ENCODE measurements around the gene GRM8. TPM values are rescaled to one million over a fixed set of nuclear protein-coding genes. Genes with fewer than 3 reads are reported as not detected.

The GRM8 gene
- total and polyA plus RNA-seq, 2 experiments from 2014 or later, result not detected

DNA sequence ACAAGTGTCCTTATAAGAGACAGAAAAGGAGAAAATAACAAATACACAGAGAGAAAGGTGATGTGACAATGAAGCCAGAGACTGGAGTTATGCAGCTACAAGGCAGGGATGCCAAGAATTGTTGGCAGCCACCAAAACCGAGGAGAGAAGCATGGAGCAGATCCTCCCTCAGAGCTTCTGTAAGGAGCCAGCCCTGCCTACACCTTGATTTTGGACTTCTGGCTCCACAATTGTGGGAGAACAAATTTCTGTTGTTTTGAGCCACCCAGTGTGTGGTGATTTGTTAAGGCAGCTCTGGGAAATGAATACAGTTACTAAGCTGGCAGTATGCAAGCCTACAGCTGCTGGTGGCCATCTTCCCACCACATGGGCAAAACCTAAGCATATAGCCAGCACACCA is 163.6 kb downstream of the GRM8 start:
- no peaks in the 10 kb centered on the region for H3K9me2 ChIP-seq (ENCODE audit: insufficient read depth)
- TF ChIP-seq EZH2phosphoT487 (IDR thresholded peaks at IDR 0.05; ENCODE audit: insufficient read depth, low read depth) (no peak), EZH2 (IDR thresholded peaks at IDR 0.05; ENCODE audit: insufficient read depth, poor library complexity, severe bottlenecking) (no peak)
- no peaks in the 10 kb centered on the region for H3K79me2 ChIP-seq (ENCODE audit: insufficient read depth)
- H3K36me3 ChIP-seq (ENCODE audit: low read depth), result no peaks in the 10 kb centered on the region
- no peak for DNase-seq
- H3K4me1 ChIP-seq (ENCODE audit: insufficient read depth), result no peaks in the 10 kb centered on the region
- no peaks in the 10 kb centered on the region for H3K27me3 ChIP-seq (replicated peaks; ENCODE audit: insufficient read depth)
- no peaks in the 10 kb centered on the region for H3F3A ChIP-seq (ENCODE audit: insufficient read depth)
- H3K4me3 ChIP-seq, result no peak overlapping the region
- WGBS, 2 experiments (ENCODE audit: low coverage in 1 of 2, low lambda C conversion rate in 2 of 2, missing lambda C conversion rate in 2 of 2), result 0 to 4% methylated on average over 1 of the region's 1 CpG
- no peak overlapping the region for H3K9ac ChIP-seq
- in situ Hi-C loops (cut with MboI), result no loop called here
- no peak overlapping the region for H2AFZ ChIP-seq
- H3K27ac ChIP-seq, result no peak overlapping the region
- no peak overlapping the region for H3K4me2 ChIP-seq (ENCODE audit: unreplicated experiment)
- no peaks in the 10 kb centered on the region for H3K9me3 ChIP-seq (ENCODE audit: low read depth)
- H4K20me1 ChIP-seq (ENCODE audit: insufficient read depth), result no peaks in the 10 kb centered on the region

DNA sequence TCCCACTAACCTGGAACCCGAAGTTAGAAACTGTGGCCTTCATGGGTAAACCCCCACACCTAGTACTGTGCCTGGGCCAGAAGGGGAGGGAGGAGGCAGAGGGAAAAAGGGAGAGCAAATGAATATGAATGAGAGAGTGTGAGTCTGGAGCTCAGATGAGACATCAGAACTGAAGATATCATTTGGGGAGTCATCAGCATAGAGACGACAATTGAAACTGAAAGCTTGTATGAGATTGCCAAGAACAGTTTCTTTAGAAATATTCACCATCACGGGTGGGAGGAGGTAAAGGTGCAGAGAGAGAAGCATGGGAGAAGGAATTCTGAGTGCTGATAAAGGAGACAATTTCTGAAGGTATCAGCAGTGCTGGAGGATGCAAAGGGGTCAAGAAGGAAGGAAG is 171.2 kb downstream of the GRM8 start:
- H3K4me2 ChIP-seq (ENCODE audit: unreplicated experiment), result no peak overlapping the region
- H4K20me1 ChIP-seq (ENCODE audit: insufficient read depth), result no peaks in the 10 kb centered on the region
- H3K36me3 ChIP-seq (ENCODE audit: low read depth), result no peaks in the 10 kb centered on the region
- DNase-seq, result no peak
- 10 to 14% methylated on average over 3 of the region's 3 CpGs for WGBS, 2 experiments (ENCODE audit: low coverage in 1 of 2, low lambda C conversion rate in 2 of 2, missing lambda C conversion rate in 2 of 2)
- H3K9me3 ChIP-seq (ENCODE audit: low read depth), result no peaks in the 10 kb centered on the region
- no peaks in the 10 kb centered on the region for H3K9me2 ChIP-seq (ENCODE audit: insufficient read depth)
- no peak overlapping the region for H2AFZ ChIP-seq
- no peak overlapping the region for H3K27ac ChIP-seq
- in situ Hi-C loops (cut with MboI), result no loop called here
- H3K4me1 ChIP-seq (ENCODE audit: insufficient read depth), result no peaks in the 10 kb centered on the region
- no peak for TF ChIP-seq EZH2phosphoT487 (IDR thresholded peaks at IDR 0.05; ENCODE audit: insufficient read depth, low read depth)
- no peak for TF ChIP-seq EZH2 (IDR thresholded peaks at IDR 0.05; ENCODE audit: insufficient read depth, poor library complexity, severe bottlenecking)
- H3F3A ChIP-seq (ENCODE audit: insufficient read depth), result no peaks in the 10 kb centered on the region
- H3K9ac ChIP-seq, result no peak overlapping the region
- no peak overlapping the region for H3K4me3 ChIP-seq
- no peaks in the 10 kb centered on the region for H3K79me2 ChIP-seq (ENCODE audit: insufficient read depth)
- no peaks in the 10 kb centered on the region for H3K27me3 ChIP-seq (replicated peaks; ENCODE audit: insufficient read depth)

DNA sequence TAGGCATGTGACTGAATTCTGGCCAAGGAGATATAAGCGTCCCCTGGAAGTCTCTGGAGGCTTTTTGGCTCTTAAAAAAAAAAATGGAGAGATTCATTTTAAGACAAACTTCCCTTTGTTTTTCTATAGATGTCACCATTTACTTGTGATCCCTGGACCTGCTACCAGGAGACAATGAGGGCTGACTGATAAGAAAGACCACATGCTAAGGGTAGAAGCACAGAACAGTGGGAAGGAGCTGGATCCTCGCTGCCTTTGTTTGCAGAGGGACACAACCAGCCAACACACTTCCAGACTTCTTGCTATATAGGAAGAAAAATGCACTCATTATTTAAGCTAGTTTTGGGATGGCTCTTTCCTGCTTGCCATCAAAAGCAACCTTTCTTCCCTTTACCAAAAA is 172.2 kb downstream of the GRM8 start:
- Histone ChIP-seq H3K79me2 (ENCODE audit: insufficient read depth) (no peaks in the 10 kb centered on the region), H3K4me3 (no peak overlapping the region), H4K20me1 (ENCODE audit: insufficient read depth) (no peaks in the 10 kb centered on the region), H3K4me1 (ENCODE audit: insufficient read depth) (no peaks in the 10 kb centered on the region), H3K36me3 (ENCODE audit: low read depth) (no peaks in the 10 kb centered on the region), H3K27me3 (replicated peaks; ENCODE audit: insufficient read depth) (no peaks in the 10 kb centered on the region), H3F3A (ENCODE audit: insufficient read depth) (no peaks in the 10 kb centered on the region), H3K4me2 (ENCODE audit: unreplicated experiment) (no peak overlapping the region), H3K27ac (no peak overlapping the region), H3K9me3 (ENCODE audit: low read depth) (no peaks in the 10 kb centered on the region), H2AFZ (no peak overlapping the region), H3K9me2 (ENCODE audit: insufficient read depth) (no peaks in the 10 kb centered on the region), H3K9ac (no peak overlapping the region)
- 12 to 17% methylated on average over 2 of the region's 2 CpGs for WGBS, 2 experiments (ENCODE audit: low coverage in 1 of 2, low lambda C conversion rate in 2 of 2, missing lambda C conversion rate in 2 of 2)
- TF ChIP-seq EZH2 (IDR thresholded peaks at IDR 0.05; ENCODE audit: insufficient read depth, poor library complexity, severe bottlenecking) (no peak), EZH2phosphoT487 (IDR thresholded peaks at IDR 0.05; ENCODE audit: insufficient read depth, low read depth) (no peak)
- in situ Hi-C loops (cut with MboI), result no loop called here
- DNase-seq, result no peak

DNA sequence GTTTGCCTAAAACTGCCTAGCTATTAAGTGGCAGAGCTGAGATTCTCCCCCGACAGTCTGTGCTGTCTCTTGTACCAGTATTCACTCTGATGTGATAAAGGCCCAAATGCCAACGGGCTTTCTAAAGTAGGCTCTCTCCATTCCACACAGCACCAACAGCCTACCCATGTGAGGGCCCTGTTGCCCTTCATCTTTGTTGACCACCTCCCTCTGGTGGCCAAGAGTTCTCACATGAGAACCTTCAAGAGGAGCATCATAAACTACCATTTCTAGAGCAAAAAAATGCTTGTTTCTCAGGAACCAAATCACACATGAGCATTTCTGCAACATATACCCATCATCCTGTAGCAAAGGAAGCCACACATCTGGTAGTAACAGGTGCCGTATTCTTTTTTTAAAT is 185.8 kb downstream of the GRM8 start:
- TF ChIP-seq EZH2phosphoT487 (IDR thresholded peaks at IDR 0.05; ENCODE audit: insufficient read depth, low read depth), result no peak
- TF ChIP-seq EZH2 (IDR thresholded peaks at IDR 0.05; ENCODE audit: insufficient read depth, poor library complexity, severe bottlenecking), result no peak
- H3K27ac ChIP-seq, result no peak overlapping the region
- H3K9ac ChIP-seq, result no peak overlapping the region
- WGBS, 2 experiments (ENCODE audit: low coverage in 1 of 2, low lambda C conversion rate in 2 of 2, missing lambda C conversion rate in 2 of 2), result 8 to 14% methylated on average over 3 of the region's 3 CpGs
- no peak for DNase-seq
- H3F3A ChIP-seq (ENCODE audit: insufficient read depth), result no peaks in the 10 kb centered on the region
- no peaks in the 10 kb centered on the region for H3K79me2 ChIP-seq (ENCODE audit: insufficient read depth)
- H3K27me3 ChIP-seq (replicated peaks; ENCODE audit: insufficient read depth), result no peaks in the 10 kb centered on the region
- H3K9me3 ChIP-seq (ENCODE audit: low read depth), result no peaks in the 10 kb centered on the region
- no peak overlapping the region for H3K4me3 ChIP-seq
- no peak overlapping the region for H3K4me2 ChIP-seq (ENCODE audit: unreplicated experiment)
- no peaks in the 10 kb centered on the region for H4K20me1 ChIP-seq (ENCODE audit: insufficient read depth)
- in situ Hi-C loops (cut with MboI), result no loop called here
- no peaks in the 10 kb centered on the region for H3K9me2 ChIP-seq (ENCODE audit: insufficient read depth)
- H3K36me3 ChIP-seq (ENCODE audit: low read depth), result no peaks in the 10 kb centered on the region
- no peak overlapping the region for H2AFZ ChIP-seq
- H3K4me1 ChIP-seq (ENCODE audit: insufficient read depth), result no peaks in the 10 kb centered on the region

DNA sequence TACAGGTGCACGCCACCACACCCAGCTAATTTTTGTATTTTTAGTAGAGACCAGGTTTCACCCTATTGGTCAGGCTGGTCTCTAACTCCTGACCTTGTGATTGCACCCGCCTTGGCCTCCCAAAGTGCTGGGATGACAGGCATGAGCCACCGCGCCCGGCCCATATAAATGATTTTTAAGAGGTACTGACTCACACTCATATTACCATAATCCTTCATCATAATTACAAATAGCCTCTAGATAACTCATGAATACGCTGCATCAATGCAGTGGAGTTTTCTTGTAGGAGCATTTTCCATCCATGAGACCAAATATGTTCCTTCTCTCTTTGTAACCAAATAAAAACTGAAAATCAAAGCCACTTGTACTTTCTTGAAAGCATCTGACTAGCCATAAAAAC is 193.3 kb downstream of the GRM8 start:
- no peak for DNase-seq
- H3K9ac ChIP-seq, result no peak overlapping the region
- H3K4me3 ChIP-seq, result no peak overlapping the region
- WGBS, 2 experiments (ENCODE audit: low coverage in 1 of 2, low lambda C conversion rate in 2 of 2, missing lambda C conversion rate in 2 of 2), result 43 to 44% methylated on average over 6 of the region's 6 CpGs
- no peaks in the 10 kb centered on the region for H3K36me3 ChIP-seq (ENCODE audit: low read depth)
- no peaks in the 10 kb centered on the region for H3F3A ChIP-seq (ENCODE audit: insufficient read depth)
- no peak overlapping the region for H3K4me2 ChIP-seq (ENCODE audit: unreplicated experiment)
- H2AFZ ChIP-seq, result no peak overlapping the region
- no peaks in the 10 kb centered on the region for H3K4me1 ChIP-seq (ENCODE audit: insufficient read depth)
- no peaks in the 10 kb centered on the region for H3K9me3 ChIP-seq (ENCODE audit: low read depth)
- H4K20me1 ChIP-seq (ENCODE audit: insufficient read depth), result no peaks in the 10 kb centered on the region
- in situ Hi-C loops (cut with MboI), result no loop called here
- no peaks in the 10 kb centered on the region for H3K79me2 ChIP-seq (ENCODE audit: insufficient read depth)
- H3K9me2 ChIP-seq (ENCODE audit: insufficient read depth), result no peaks in the 10 kb centered on the region
- H3K27ac ChIP-seq, result no peak overlapping the region
- no peak for TF ChIP-seq EZH2 (IDR thresholded peaks at IDR 0.05; ENCODE audit: insufficient read depth, poor library complexity, severe bottlenecking)
- no peak for TF ChIP-seq EZH2phosphoT487 (IDR thresholded peaks at IDR 0.05; ENCODE audit: insufficient read depth, low read depth)
- H3K27me3 ChIP-seq (replicated peaks; ENCODE audit: insufficient read depth), result no peaks in the 10 kb centered on the region

All from GM23248 (cell line).